NCI-H345 (cell line): Measurements from ENCODE around the gene NLE1.
A peak's percentile ranks its signal among the peaks of the same experiment; 100 is the strongest.

Experiments used
- DNase-seq: peaks from one replicate; lab custom pipeline; 2025; lab: John Stamatoyannopoulos, UW

NLE1 gene

GRCh38 chr17:35086931-35087573, 55.1 kb downstream of the NLE1 start:
- no peak for DNase-seq

- no peak for DNase-seq
Measured at GRCh38 chr17:35086164-35086563, 55.9 kb downstream of the NLE1 start.

GRCh38 chr17:35084987-35085386, 57.1 kb downstream of the NLE1 start:
- no peak for DNase-seq

GRCh38 chr17:35083071-35083470, 59.0 kb downstream of the NLE1 start:
- DNase-seq = no peak

GRCh38 chr17:35082073-35082657, 59.9 kb downstream of the NLE1 start:
- peak; percentile 41 for DNase-seq

GRCh38 chr17:35081638-35082037, 60.5 kb downstream of the NLE1 start:
- DNase-seq = no peak

- DNase-seq = no peak
Measured at GRCh38 chr17:35080536-35080935, 61.6 kb downstream of the NLE1 start.

- DNase-seq = no peak
Measured at GRCh38 chr17:35079547-35080423, 62.3 kb downstream of the NLE1 start.
